ENCODE results near the gene ENTHD1. TPM values are rescaled to one million over a fixed set of nuclear protein-coding genes. Genes with fewer than 3 reads are reported as not detected.

Gene ENTHD1
- total RNA-seq = not detected in 2 replicates

DNA sequence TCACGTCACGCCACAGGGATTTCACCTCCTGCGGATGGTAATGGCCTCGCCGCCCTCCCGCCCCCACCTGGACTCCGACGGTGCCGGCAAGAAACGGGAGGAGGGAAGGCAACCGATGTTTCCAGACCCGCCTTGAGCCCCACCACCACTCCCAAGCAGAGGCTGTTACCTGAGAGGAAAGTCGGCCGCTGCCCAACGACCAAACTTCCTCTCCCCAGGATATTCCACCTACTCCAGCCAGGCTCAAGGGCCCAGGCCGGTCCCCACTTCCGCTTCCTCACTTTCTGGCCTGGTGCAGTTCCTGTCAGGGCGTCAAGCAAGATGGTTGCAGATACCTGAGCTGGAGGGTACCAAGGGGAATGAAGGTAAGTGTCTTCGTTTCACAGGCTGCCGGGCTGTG is at the start of gene ENTHD1:
ENTHD1 (minus strand) TSS at position 235 of the 400 bp plus-strand sequence. CDS start 6,012 bp downstream, outside the sequence.
- DNase-seq = no peak

GRCh38 chr22:39943337-39943736 is 49.8 kb upstream of the ENTHD1 start:
- DNase-seq = no peak

GRCh38 chr22:39942439-39943230 is 49.1 kb upstream of the ENTHD1 start:
- DNase-seq = no peak

- no peak for DNase-seq
Measured at GRCh38 chr22:39941601-39942000, 48.0 kb upstream of the ENTHD1 start.

DNA sequence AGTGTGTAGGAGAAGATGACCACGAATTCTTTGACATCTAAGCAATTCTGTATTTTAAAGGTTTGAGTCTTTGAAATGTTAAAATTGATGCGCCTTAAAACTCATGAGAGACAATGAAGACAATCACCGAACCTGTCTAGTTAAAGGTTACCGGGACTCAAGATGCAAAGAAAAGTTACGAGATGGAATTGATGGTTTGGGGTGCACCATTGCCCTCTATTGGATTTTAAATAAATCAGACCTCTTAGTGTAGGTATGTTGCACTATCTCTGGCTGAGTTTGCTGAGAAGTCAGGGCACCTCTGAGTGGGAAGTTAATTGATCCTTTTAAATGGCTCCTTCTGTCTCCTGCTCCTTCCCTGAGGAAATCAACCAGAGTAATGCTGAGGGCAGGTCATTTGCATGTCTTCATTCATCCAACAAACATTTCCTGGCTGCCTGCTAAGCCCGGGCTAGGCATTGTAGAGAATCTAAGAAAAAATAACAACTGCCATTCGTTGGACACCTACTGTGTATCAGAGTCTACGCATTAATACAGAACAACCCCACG is 47.3 kb upstream of the ENTHD1 start:
- no peak for DNase-seq

DNA sequence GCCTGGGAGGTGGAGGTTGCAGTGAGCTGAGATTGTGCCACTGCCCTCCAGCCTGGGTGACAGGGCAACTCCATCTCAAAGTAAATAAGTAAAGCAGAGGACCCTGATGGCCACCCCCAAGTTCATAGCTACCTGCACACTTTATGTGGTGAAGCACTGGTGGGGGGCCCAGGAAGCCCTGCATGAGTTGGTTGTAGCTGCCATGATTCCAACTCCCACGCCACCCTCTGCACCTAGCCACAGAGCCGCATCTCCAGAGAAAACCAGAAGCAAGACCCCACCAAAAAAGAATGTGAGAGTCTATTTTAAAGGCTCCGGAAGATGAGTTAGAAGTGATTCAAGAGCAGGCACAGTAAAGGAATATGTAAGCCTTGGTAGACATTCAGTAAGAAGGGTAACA is 46.3 kb upstream of the ENTHD1 start:
- no peak for DNase-seq

- no peak for DNase-seq
Measured at GRCh38 chr22:39938509-39939111, 45.0 kb upstream of the ENTHD1 start.

GRCh38 chr22:39937906-39938305 is 44.3 kb upstream of the ENTHD1 start:
- DNase-seq = no peak

- no peak for DNase-seq
Measured at GRCh38 chr22:39936523-39937145, 43.1 kb upstream of the ENTHD1 start.

DNA sequence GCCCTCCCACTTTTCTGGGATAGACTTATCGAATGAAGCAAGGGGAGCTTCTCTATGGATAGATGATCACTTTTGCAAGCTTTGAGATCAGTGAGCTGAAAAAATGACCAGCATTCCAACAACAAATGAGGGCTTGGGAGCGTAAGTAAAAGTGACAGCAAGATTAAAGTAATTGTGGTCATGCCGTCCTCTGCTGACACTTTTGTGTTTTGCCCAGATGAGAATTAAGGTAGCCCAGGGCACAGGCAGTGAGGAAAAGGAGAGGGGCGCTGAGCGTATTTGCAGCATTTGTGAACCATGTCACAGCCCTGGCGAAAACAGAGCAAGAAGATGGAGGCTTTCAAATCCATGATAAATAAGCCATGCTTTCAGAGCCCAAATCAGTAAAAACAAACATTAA is 42.1 kb upstream of the ENTHD1 start:
- DNase-seq = no peak

- no peak for DNase-seq
Measured at GRCh38 chr22:39935116-39935515, 41.6 kb upstream of the ENTHD1 start.

GRCh38 chr22:39933741-39934140 is 40.2 kb upstream of the ENTHD1 start:
- DNase-seq = no peak

GRCh38 chr22:39932918-39933649 is 39.5 kb upstream of the ENTHD1 start:
- DNase-seq = peak; percentile 62

GRCh38 chr22:39932166-39932565 is 38.6 kb upstream of the ENTHD1 start:
- no peak for DNase-seq

DNA sequence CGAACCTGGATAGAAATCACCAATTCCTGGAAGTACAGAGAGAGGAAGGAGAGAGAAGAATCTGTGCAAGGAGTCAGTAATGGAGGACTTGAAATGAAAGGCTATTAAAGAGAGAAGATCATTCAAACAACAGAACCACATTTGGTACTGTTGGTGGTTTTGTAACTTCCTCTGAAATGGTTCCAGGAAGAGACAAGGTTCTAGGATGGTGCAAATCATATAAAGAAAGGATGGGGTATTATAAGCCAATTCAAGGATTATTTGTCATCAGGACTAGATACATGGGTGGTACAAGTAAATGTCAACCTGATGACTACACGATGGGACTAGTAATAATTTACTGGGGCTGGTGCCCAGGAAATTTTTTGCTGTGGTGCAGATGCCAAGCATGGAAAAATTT is 37.7 kb upstream of the ENTHD1 start:
- DNase-seq = no peak

GRCh38 chr22:39928536-39929520 is 35.3 kb upstream of the ENTHD1 start:
- no peak for DNase-seq

DNA sequence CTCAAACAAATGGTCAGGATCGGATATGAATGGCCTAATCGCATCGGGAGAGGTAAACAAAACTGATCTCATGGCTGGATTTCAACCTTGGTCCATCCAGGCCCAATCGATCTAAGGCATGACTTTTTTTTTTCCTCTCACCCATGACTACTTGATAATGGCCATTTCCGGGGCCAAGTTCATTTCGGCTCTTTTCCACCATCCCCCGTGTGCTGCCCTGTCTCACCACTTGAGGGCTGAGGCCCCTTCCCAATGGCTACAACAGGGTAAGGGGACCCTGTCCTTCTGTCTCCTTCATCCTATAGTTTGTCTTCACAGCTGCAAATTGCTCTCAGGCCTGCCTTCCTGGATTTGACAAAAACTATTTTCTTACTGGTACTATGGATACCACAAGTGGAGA is 34.0 kb upstream of the ENTHD1 start:
- DNase-seq = no peak

DNA sequence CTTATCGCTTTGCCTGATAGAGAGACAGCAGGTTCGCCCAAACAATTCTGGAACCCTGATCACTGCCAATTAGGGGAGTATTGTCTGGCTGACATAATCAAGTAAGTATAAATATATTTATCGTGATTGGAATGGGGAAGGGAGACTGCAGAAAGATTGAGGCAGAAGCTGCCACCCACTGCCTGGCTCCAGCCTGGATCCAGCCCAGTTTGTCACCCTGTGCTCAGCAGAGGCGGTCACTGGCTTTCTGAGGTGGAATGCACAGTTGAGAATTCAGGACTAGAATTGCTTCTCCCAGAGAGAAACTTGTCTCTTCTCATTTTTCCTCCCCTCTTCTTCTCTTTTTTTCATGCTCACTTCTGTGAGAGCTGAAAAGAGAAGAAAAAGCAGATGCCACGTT is 33.2 kb upstream of the ENTHD1 start:
- no peak for DNase-seq

DNA sequence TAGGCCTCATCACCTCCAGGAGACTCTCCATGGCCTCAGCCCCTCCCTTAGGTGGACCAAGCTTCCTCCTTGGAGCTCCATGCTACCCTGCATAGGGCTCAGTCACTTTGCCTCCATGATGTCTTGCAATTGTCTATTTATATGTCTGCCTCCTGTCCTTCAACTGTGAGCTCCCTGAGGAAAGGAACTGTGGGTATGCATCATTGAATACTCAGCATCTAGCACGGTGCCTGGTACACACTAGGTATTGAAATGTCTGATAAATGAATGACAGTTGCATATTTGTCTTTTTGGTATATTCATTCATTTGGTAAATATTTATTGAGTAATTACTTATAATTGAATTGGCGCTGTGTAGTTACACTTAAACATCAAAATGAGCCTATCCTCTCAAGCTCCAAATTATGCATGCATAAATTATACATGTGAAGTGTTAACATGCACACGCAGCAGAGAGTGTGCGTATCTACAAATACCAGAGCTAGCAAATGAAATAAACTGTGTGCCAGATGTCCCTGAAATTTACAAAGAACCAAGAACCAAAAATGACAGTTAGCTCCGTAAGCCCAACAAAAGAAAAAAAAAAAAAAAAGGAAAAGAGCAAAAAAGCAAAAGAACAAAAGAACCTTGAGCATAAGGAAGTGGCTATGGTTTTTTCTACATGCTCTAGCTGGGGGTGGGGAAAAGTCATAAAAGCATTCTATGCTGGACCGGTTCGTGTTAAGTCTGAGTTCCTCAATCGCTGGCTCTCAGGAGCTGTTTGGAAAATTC is 32.5 kb upstream of the ENTHD1 start:
- DNase-seq = no peak

- no peak for DNase-seq
Measured at GRCh38 chr22:39925273-39925672, 31.7 kb upstream of the ENTHD1 start.

GRCh38 chr22:39924286-39924685 is 30.7 kb upstream of the ENTHD1 start:
- no peak for DNase-seq

Measured in dermis blood vessel endothelial cell (primary cell).